ENCODE data around the gene CEACAM5.
"Not testable (repeated sequence)": the region's sequence is repeated elsewhere in the genome, so short reads cannot be mapped to it uniquely, and the experiment has no call there.

Gene CEACAM5

DNA sequence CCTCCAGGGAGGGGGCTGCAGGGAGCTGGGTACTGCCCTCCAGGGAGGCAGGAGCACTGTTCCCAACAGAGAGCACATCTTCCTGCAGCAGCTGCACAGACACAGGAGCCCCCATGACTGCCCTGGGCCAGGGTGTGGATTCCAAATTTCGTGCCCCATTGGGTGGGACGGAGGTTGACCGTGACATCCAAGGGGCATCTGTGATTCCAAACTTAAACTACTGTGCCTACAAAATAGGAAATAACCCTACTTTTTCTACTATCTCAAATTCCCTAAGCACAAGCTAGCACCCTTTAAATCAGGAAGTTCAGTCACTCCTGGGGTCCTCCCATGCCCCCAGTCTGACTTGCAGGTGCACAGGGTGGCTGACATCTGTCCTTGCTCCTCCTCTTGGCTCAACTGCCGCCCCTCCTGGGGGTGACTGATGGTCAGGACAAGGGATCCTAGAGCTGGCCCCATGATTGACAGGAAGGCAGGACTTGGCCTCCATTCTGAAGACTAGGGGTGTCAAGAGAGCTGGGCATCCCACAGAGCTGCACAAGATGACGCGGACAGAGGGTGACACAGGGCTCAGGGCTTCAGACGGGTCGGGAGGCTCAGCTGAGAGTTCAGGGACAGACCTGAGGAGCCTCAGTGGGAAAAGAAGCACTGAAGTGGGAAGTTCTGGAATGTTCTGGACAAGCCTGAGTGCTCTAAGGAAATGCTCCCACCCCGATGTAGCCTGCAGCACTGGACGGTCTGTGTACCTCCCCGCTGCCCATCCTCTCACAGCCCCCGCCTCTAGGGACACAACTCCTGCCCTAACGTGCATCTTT, 7.8 kb upstream of the CEACAM5 start:
- DNase-seq: no peak

GRCh38 chr19:41701401-41702075, 6.9 kb upstream of the CEACAM5 start:
- DNase-seq: no peak

DNA sequence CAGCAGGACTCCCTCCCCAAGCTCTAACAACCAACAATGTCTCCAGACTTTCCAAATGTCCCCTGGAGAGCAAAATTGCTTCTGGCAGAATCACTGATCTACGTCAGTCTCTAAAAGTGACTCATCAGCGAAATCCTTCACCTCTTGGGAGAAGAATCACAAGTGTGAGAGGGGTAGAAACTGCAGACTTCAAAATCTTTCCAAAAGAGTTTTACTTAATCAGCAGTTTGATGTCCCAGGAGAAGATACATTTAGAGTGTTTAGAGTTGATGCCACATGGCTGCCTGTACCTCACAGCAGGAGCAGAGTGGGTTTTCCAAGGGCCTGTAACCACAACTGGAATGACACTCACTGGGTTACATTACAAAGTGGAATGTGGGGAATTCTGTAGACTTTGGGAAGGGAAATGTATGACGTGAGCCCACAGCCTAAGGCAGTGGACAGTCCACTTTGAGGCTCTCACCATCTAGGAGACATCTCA, 6.2 kb upstream of the CEACAM5 start:
- no peak for DNase-seq

- DNase-seq: no peak
These were observed 4.7 kb upstream of the CEACAM5 start for GRCh38 chr19:41703602-41704293.

DNA sequence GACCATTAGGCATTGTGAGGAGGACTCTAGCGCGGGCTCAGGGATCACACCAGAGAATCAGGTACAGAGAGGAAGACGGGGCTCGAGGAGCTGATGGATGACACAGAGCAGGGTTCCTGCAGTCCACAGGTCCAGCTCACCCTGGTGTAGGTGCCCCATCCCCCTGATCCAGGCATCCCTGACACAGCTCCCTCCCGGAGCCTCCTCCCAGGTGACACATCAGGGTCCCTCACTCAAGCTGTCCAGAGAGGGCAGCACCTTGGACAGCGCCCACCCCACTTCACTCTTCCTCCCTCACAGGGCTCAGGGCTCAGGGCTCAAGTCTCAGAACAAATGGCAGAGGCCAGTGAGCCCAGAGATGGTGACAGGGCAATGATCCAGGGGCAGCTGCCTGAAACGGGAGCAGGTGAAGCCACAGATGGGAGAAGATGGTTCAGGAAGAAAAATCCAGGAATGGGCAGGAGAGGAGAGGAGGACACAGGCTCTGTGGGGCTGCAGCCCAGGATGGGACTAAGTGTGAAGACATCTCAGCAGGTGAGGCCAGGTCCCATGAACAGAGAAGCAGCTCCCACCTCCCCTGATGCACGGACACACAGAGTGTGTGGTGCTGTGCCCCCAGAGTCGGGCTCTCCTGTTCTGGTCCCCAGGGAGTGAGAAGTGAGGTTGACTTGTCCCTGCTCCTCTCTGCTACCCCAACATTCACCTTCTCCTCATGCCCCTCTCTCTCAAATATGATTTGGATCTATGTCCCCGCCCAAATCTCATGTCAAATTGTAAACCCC, 2.8 kb upstream of the CEACAM5 start:
- DNase-seq: no peak

DNA sequence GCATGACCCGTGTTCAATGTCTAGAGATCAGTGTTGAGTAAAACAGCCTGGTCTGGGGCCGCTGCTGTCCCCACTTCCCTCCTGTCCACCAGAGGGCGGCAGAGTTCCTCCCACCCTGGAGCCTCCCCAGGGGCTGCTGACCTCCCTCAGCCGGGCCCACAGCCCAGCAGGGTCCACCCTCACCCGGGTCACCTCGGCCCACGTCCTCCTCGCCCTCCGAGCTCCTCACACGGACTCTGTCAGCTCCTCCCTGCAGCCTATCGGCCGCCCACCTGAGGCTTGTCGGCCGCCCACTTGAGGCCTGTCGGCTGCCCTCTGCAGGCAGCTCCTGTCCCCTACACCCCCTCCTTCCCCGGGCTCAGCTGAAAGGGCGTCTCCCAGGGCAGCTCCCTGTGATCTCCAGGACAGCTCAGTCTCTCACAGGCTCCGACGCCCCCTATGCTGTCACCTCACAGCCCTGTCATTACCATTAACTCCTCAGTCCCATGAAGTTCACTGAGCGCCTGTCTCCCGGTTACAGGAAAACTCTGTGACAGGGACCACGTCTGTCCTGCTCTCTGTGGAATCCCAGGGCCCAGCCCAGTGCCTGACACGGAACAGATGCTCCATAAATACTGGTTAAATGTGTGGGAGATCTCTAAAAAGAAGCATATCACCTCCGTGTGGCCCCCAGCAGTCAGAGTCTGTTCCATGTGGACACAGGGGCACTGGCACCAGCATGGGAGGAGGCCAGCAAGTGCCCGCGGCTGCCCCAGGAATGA, 1.5 kb upstream of the CEACAM5 start:
- DNase-seq: peak; percentile 57 to 68 (median 60)

DNA sequence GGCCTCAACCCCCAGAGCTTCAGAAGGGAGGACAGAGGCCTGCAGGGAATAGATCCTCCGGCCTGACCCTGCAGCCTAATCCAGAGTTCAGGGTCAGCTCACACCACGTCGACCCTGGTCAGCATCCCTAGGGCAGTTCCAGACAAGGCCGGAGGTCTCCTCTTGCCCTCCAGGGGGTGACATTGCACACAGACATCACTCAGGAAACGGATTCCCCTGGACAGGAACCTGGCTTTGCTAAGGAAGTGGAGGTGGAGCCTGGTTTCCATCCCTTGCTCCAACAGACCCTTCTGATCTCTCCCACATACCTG, 969 bp upstream of the CEACAM5 start:
- no peak for DNase-seq

DNA sequence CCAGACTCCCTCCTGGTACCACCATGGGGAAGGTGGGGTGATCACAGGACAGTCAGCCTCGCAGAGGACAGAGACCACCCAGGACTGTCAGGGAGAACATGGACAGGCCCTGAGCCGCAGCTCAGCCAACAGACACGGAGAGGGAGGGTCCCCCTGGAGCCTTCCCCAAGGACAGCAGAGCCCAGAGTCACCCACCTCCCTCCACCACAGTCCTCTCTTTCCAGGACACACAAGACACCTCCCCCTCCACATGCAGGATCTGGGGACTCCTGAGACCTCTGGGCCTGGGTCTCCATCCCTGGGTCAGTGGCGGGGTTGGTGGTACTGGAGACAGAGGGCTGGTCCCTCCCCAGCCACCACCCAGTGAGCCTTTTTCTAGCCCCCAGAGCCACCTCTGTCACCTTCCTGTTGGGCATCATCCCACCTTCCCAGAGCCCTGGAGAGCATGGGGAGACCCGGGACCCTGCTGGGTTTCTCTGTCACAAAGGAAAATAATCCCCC, 505 bp upstream of the CEACAM5 start:
- DNase-seq: no peak

DNA sequence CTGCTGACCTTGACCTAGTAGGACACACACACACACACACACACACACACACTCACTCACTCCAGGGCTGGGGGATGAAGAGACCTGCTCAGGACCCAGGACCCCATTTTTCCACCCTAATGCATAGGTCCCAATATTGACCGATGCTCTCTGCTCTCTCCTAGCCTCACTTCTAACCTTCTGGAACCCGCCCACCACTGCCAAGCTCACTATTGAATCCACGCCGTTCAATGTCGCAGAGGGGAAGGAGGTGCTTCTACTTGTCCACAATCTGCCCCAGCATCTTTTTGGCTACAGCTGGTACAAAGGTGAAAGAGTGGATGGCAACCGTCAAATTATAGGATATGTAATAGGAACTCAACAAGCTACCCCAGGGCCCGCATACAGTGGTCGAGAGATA, 1.1 kb downstream of the CEACAM5 start:
- not testable (repeated sequence) for DNase-seq

- DNase-seq: no peak
These were observed 1.7 kb downstream of the CEACAM5 start for GRCh38 chr19:41709951-41710645.

GRCh38 chr19:41711376-41712261, 3.2 kb downstream of the CEACAM5 start:
- DNase-seq: no peak

DNA sequence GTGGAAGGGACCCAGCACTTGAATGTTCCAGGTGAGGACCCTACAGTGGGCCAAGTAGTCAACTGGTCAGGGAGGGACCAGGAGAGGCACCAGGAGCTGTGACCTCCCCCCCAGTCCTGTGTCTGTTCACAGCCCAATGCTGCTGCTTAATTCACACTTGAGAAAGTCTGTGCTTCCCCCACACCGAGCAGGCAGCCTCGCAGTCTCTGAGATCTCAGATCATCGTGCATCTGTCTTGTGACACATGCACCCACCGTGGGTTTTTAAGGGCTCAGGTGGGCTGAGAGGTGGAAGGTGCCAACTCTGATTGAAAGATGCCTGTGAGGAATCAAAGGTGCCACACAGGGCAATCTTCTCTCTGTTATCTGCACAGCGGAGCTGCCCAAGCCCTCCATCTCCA, 6.2 kb downstream of the CEACAM5 start:
- DNase-seq: no peak

DNA sequence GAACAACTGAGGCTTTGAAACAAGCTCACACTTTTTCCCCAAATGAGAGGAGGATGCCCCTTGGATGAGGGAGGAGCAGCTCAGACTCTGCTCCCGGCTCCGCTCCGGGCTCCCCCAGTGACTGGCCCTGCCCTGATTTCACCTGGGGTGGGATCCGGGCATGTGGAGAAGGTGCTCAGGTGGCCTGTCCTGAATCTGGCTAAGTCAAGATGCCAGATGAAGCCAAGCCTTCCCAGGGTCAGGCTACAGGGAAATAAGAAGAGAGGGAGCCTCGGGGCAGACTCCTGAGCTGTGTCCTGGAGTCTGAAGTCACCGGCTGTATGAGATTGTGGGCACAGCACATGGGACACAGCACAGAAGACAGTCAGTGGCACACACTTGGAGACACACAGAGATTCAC, 10.3 kb downstream of the CEACAM5 start:
- no peak for DNase-seq

- DNase-seq: no peak
These were observed 11.7 kb downstream of the CEACAM5 start for GRCh38 chr19:41720103-41720502.

- DNase-seq: no peak
These were observed 18.1 kb downstream of the CEACAM5 start for GRCh38 chr19:41726493-41726892.

GRCh38 chr19:41734156-41734555, 25.7 kb downstream of the CEACAM5 start:
- no peak for DNase-seq

DNA sequence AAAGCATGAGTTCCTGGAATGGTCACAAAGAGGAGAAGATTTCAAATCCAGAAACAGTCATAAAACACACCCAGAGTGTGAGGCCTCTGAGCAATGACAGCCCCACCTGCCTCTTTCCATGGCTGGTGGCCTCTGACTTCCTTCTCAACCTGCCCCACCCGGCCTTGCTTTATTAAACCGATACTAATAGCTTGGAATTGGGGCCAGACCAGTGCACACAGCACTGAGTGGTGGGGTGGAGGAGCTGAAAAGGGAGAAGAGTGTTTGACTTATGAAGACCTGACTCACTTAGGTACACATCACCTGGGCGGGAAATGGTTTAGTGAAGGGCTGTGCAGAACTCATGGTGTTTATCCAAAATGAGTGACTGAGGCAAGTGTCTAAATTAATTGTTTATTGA, 26.2 kb downstream of the CEACAM5 start:
- no peak for DNase-seq

- DNase-seq: no peak
These were observed 26.7 kb downstream of the CEACAM5 start for GRCh38 chr19:41735071-41735600.

DNA sequence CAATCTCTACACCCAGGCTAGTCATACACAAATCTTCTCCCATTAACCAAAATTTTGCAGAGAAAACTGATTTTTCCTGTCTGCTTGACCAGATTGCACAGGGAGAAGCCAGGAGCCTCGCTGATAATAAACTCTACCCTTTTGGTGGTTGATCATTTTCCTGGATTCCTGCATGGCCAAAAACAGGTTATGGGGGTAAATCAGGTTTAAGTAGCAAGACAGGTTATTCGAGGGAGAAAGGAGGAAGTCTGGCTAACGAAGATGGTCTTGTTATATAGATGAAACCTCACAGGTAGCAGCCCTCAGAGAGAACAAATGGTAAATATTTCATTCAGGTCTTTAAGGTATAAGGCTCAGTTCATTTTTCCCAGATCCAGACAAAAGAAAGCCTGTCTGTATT, 30.9 kb downstream of the CEACAM5 start:
- DNase-seq: no peak

Data from activated CD4-positive, CD25-positive, alpha-beta regulatory T cell (primary cell).